Skeletal muscle tissue (tissue), 4 donors: ENCODE results near the gene TUBB2B. TPM values are rescaled to one million over a fixed set of nuclear protein-coding genes. Genes with fewer than 3 reads are reported as not detected.
A peak's percentile ranks its signal among the peaks of the same experiment; 100 is the strongest.

Source experiments
- H3K27ac ChIP-seq: one replicate; pipeline ENCODE4 v1.7.0; 2013; ENCODE audit warnings: mild to moderate bottlenecking, low read depth, low read length, inconsistent platforms
- H3K27me3 ChIP-seq, 3 donors: one replicate each; pipeline ENCODE4 v1.7.0; 2013; ENCODE audit warnings: low read length in 3 of 3; ENCODE audit not compliant: control insufficient read depth in 3 of 3, insufficient read depth in 3 of 3
- H3K36me3 ChIP-seq, 3 donors: one replicate each; pipeline ENCODE4 v1.7.0; 2013; ENCODE audit warnings: low read length in 3 of 3; ENCODE audit not compliant: control insufficient read depth in 3 of 3, insufficient read depth in 3 of 3
- H3K4me1 ChIP-seq, 3 donors: one replicate each; pipeline ENCODE4 v1.7.0; 2013; ENCODE audit warnings: low read length in 3 of 3, mild to moderate bottlenecking in 3 of 3; ENCODE audit not compliant: control insufficient read depth in 3 of 3, insufficient read depth in 3 of 3
- H3K4me3 ChIP-seq, 3 donors: one replicate each; pipeline ENCODE4 v1.7.0; 2013; ENCODE audit warnings: low read length in 3 of 3
- H3K9ac ChIP-seq, 3 donors: one replicate each; pipeline ENCODE4 v1.7.0; 2013; ENCODE audit warnings: low read length in 3 of 3, mild to moderate bottlenecking in 3 of 3, moderate library complexity in 2 of 3, low read depth in 1 of 3
- H3K9me3 ChIP-seq, 3 donors: one replicate each; pipeline ENCODE4 v1.7.0; 2013; ENCODE audit warnings: low read length in 3 of 3; ENCODE audit not compliant: control insufficient read depth in 3 of 3
- total RNA-seq: library from RNA; depleted of rRNA; stranded (reverse); fragments of >200 nt; gene quantifications from one replicate; pipeline ENCODE4 v1.2.3, GENCODE V29; 2014
- donor health status: Osteomylitis.

TUBB2B gene
- total RNA-seq, 1 donor from 2014 or later, result 104 TPM

- peaks cover 14 to 21% (median 16%) of the 10 kb centered on the region in 3 donors for H3K4me1 ChIP-seq
- H3K9me3 ChIP-seq, result no peaks in the 10 kb centered on the region
- H3K36me3 ChIP-seq, result no peaks in the 10 kb centered on the region
- H3K4me3 ChIP-seq, result no peak overlapping the region
- no peak overlapping the region for H3K27ac ChIP-seq
- H3K27me3 ChIP-seq, result peaks cover 27 to 62% (median 46%) of the 10 kb centered on the region in 3 donors
- H3K9ac ChIP-seq, result no peak overlapping the region
Measured at GRCh38 chr6:3236005-3236404, 8.6 kb upstream of the TUBB2B start.

GRCh38 chr6:3235486-3235885 is 8.0 kb upstream of the TUBB2B start:
- peaks cover 14 to 24% (median 18%) of the 10 kb centered on the region in 3 donors for H3K4me1 ChIP-seq
- H3K9me3 ChIP-seq, result no peaks in the 10 kb centered on the region
- no peak overlapping the region for H3K4me3 ChIP-seq
- H3K27ac ChIP-seq, result no peak overlapping the region
- no peak overlapping the region for H3K9ac ChIP-seq
- H3K36me3 ChIP-seq, result no peaks in the 10 kb centered on the region
- peaks cover 31 to 67% (median 50%) of the 10 kb centered on the region in 3 donors for H3K27me3 ChIP-seq

- no peak overlapping the region for H3K27ac ChIP-seq
- H3K4me3 ChIP-seq, result no peak overlapping the region
- H3K9me3 ChIP-seq, result no peaks in the 10 kb centered on the region
- no peaks in the 10 kb centered on the region for H3K36me3 ChIP-seq
- H3K27me3 ChIP-seq, result peaks cover 46 to 74% (median 65%) of the 10 kb centered on the region in 3 donors
- peaks cover 19 to 31% (median 29%) of the 10 kb centered on the region in 3 donors for H3K4me1 ChIP-seq
- H3K9ac ChIP-seq, result no peak overlapping the region
Measured at GRCh38 chr6:3233904-3234303, 6.5 kb upstream of the TUBB2B start.

GRCh38 chr6:3233321-3233720 is 5.9 kb upstream of the TUBB2B start:
- Histone ChIP-seq H3K9me3 (no peaks in the 10 kb centered on the region), H3K4me3 (no peak overlapping the region), H3K27ac (no peak overlapping the region), H3K4me1 (peaks cover 20 to 35% (median 32%) of the 10 kb centered on the region in 3 donors), H3K9ac (no peak overlapping the region), H3K27me3 (peaks cover 51 to 74% (median 69%) of the 10 kb centered on the region in 3 donors), H3K36me3 (no peaks in the 10 kb centered on the region)

GRCh38 chr6:3232017-3232945 is 4.8 kb upstream of the TUBB2B start:
- Histone ChIP-seq H3K27ac (no peak overlapping the region), H3K9me3 (no peaks in the 10 kb centered on the region), H3K27me3 (peaks cover 60 to 78% (median 70%) of the 10 kb centered on the region in 3 donors), H3K9ac (peak overlapping the region in 2 of 3 donors; percentile 28 to 70), H3K36me3 (no peaks in the 10 kb centered on the region), H3K4me1 (peaks cover 26 to 38% (median 34%) of the 10 kb centered on the region in 3 donors), H3K4me3 (peak overlapping the region; percentile 57 to 84 (median 72))

- Histone ChIP-seq H3K36me3 (no peaks in the 10 kb centered on the region), H3K27me3 (peaks cover 69 to 86% (median 79%) of the 10 kb centered on the region in 3 donors), H3K9ac (peak overlapping the region; percentile 28 to 70 (median 61)), H3K27ac (peak overlapping the region; percentile 48), H3K9me3 (no peaks in the 10 kb centered on the region), H3K4me1 (peaks cover 35 to 46% (median 43%) of the 10 kb centered on the region in 3 donors), H3K4me3 (peak overlapping the region; percentile 57 to 84 (median 72))
Measured at GRCh38 chr6:3231247-3232016, 4.0 kb upstream of the TUBB2B start.

GRCh38 chr6:3230900-3231246 is 3.4 kb upstream of the TUBB2B start:
- peak overlapping the region; percentile 48 for H3K27ac ChIP-seq
- no peaks in the 10 kb centered on the region for H3K9me3 ChIP-seq
- peak overlapping the region in 1 of 3 donors; percentile 28 for H3K9ac ChIP-seq
- no peaks in the 10 kb centered on the region for H3K36me3 ChIP-seq
- H3K4me1 ChIP-seq, result peaks cover 35 to 48% (median 43%) of the 10 kb centered on the region in 3 donors
- H3K27me3 ChIP-seq, result peaks cover 74 to 86% (median 82%) of the 10 kb centered on the region in 3 donors
- peak overlapping the region; percentile 57 to 84 (median 72) for H3K4me3 ChIP-seq

GRCh38 chr6:3230256-3230882 is 2.9 kb upstream of the TUBB2B start:
- no peaks in the 10 kb centered on the region for H3K36me3 ChIP-seq
- H3K4me1 ChIP-seq, result peaks cover 35 to 48% (median 43%) of the 10 kb centered on the region in 3 donors
- peaks cover 71 to 82% (median 80%) of the 10 kb centered on the region in 3 donors for H3K27me3 ChIP-seq
- H3K4me3 ChIP-seq, result no peak overlapping the region
- H3K9ac ChIP-seq, result no peak overlapping the region
- no peak overlapping the region for H3K27ac ChIP-seq
- no peaks in the 10 kb centered on the region for H3K9me3 ChIP-seq

GRCh38 chr6:3229566-3230178 is 2.2 kb upstream of the TUBB2B start:
- Histone ChIP-seq H3K4me3 (peak overlapping the region in 1 of 3 donors; percentile 52), H3K27me3 (peaks cover 71 to 80% (median 78%) of the 10 kb centered on the region in 3 donors), H3K9me3 (no peaks in the 10 kb centered on the region), H3K9ac (no peak overlapping the region), H3K27ac (no peak overlapping the region), H3K4me1 (peaks cover 35 to 48% (median 43%) of the 10 kb centered on the region in 3 donors), H3K36me3 (no peaks in the 10 kb centered on the region)
